ENCODE results near the gene PROCA1. TPM values are rescaled to one million over a fixed set of nuclear protein-coding genes. Genes with fewer than 3 reads are reported as not detected.

PROCA1 gene
- total and polyA plus RNA-seq, 9 of the 15 experiments (the other 6 are each of a cell fraction or from before 2014, with no cell fraction given): 0.78 to 16.2 (median 5.6) TPM

- TF ChIP-seq ETS1 (conservative IDR thresholded peaks at IDR 0.05; ENCODE audit: control insufficient read depth, low read depth, low read length) (peak; percentile 94), RB1 (IDR thresholded peaks at IDR 0.05; ENCODE audit: low read depth) (peak; percentile 95), KDM5B (IDR thresholded peaks at IDR 0.05; ENCODE audit: insufficient replicate concordance, low read depth, low read length) (no peak), E2F1 (CRISPR knock-in tag; IDR thresholded peaks at IDR 0.05) (peak; percentile 68), RNF219 (CRISPR knock-in tag; IDR thresholded peaks at IDR 0.05) (no peak), PML (IDR thresholded peaks at IDR 0.05; ENCODE audit: low read length) (peak; percentile 42; the same call in 1 of the 2 replicates), SETDB1 (IDR thresholded peaks at IDR 0.05; ENCODE audit: low read length) (no peak), ZNF740 (CRISPR knock-in tag; IDR thresholded peaks at IDR 0.05) (peak; percentile 89), ZNF740 (tag; IDR thresholded peaks at IDR 0.05) (peak in 1 of 2 experiments; percentile 81; a peak in 2 of 4 replicates), RBM39 (optimal IDR thresholded peaks at IDR 0.05; ENCODE audit: low read depth, low read length) (no peak)
- TF ChIP-seq, protein P1, sequence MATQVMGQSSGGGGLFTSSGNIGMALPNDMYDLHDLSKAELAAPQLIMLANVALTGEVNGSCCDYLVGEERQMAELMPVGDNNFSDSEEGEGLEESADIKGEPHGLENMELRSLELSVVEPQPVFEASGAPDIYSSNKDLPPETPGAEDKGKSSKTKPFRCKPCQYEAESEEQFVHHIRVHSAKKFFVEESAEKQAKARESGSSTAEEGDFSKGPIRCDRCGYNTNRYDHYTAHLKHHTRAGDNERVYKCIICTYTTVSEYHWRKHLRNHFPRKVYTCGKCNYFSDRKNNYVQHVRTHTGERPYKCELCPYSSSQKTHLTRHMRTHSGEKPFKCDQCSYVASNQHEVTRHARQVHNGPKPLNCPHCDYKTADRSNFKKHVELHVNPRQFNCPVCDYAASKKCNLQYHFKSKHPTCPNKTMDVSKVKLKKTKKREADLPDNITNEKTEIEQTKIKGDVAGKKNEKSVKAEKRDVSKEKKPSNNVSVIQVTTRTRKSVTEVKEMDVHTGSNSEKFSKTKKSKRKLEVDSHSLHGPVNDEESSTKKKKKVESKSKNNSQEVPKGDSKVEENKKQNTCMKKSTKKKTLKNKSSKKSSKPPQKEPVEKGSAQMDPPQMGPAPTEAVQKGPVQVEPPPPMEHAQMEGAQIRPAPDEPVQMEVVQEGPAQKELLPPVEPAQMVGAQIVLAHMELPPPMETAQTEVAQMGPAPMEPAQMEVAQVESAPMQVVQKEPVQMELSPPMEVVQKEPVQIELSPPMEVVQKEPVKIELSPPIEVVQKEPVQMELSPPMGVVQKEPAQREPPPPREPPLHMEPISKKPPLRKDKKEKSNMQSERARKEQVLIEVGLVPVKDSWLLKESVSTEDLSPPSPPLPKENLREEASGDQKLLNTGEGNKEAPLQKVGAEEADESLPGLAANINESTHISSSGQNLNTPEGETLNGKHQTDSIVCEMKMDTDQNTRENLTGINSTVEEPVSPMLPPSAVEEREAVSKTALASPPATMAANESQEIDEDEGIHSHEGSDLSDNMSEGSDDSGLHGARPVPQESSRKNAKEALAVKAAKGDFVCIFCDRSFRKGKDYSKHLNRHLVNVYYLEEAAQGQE (IDR thresholded peaks at IDR 0.05; ENCODE audit: borderline replicate concordance): peak; percentile 93
- TF ChIP-seq, protein P1 (CRISPR knock-in tag; IDR thresholded peaks at IDR 0.05; ENCODE audit: low read depth): peak; percentile 62; the same call in 1 of the 2 replicates
These were observed 31.8 kb upstream of the PROCA1 start, which contains the start of gene TRAF4 (continued) for GRCh38 chr17:28743243-28744103.
